Duodenal mucosa (tissue), 2 donors: Measurements from ENCODE around the gene TNFRSF6B.

Experiments
- H3K27ac ChIP-seq: one replicate; pipeline ENCODE4 v1.7.0; 2013; ENCODE audit warnings: low read depth, low read length
- H3K27me3 ChIP-seq, 2 donors: one replicate each; pipeline ENCODE4 v1.7.0; 2013; ENCODE audit warnings: low read length in 2 of 2, control low read depth in 1 of 2; ENCODE audit not compliant: insufficient read depth in 2 of 2, control insufficient read depth in 1 of 2
- H3K36me3 ChIP-seq, 2 donors: one replicate each; pipeline ENCODE4 v1.7.0; 2013; ENCODE audit warnings: low read length in 2 of 2, control low read depth in 1 of 2; ENCODE audit not compliant: insufficient read depth in 2 of 2, control insufficient read depth in 1 of 2
- H3K4me1 ChIP-seq, 2 donors: one replicate each; pipeline ENCODE4 v1.7.0; 2013; ENCODE audit warnings: low read length in 2 of 2, control low read depth in 1 of 2; ENCODE audit not compliant: insufficient read depth in 2 of 2, control insufficient read depth in 1 of 2
- H3K4me3 ChIP-seq, 2 donors: one replicate each; pipeline ENCODE4 v1.7.0; 2013; ENCODE audit warnings: low read length in 2 of 2, low read depth in 1 of 2
- H3K9ac ChIP-seq, 2 donors: one replicate each; pipeline ENCODE4 v1.7.0; 2013; ENCODE audit warnings: low read length in 2 of 2, low read depth in 1 of 2
- H3K9me3 ChIP-seq, 2 donors: one replicate each; pipeline ENCODE4 v1.7.0; 2013; ENCODE audit warnings: low read length in 2 of 2, control low read depth in 1 of 2; ENCODE audit not compliant: control insufficient read depth in 1 of 2

Gene TNFRSF6B

DNA sequence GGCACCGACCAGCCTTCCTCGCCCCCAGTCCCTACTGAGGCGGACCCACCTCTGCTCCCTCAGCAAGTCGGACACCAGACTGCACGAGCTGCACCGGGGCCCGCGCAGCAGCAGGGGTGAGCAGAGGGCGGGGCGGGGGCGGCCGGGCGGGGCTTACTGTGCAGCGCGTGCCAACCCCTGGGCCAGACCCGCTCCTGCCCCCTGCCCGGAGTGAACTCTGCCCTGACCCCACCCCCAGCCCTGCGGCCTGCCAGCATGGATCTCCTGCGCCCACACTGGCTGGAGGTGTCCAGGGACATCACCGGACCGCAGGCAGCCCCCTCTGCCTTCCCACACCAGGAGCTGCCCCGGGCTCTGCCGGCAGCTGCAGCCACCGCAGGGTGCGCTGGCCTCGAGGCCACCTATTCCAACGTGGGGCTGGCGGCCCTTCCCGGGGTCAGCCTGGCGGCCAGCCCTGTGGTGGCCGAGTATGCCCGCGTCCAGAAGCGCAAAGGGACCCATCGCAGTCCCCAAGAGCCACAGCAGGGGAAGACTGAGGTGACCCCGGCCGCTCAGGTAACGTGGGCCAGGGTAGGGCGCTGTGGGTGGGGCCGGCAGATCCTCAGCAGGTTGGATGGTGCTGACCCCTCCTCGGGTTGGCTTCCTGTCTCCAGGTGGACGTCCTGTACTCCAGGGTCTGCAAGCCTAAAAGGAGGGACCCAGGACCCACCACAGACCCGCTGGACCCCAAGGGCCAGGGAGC lies 41.7 kb downstream of the TNFRSF6B start:
- peak overlapping the region in 1 of 2 donors; percentile 12 for H3K9ac ChIP-seq
- H3K4me1 ChIP-seq: peaks cover 24 to 45% of the 10 kb centered on the region in 2 donors
- H3K27ac ChIP-seq: no peak overlapping the region
- H3K27me3 ChIP-seq: no peaks in the 10 kb centered on the region
- H3K9me3 ChIP-seq: no peaks in the 10 kb centered on the region
- H3K4me3 ChIP-seq: peak overlapping the region; percentile 47 to 59
- peaks cover 11 to 29% of the 10 kb centered on the region in 2 donors for H3K36me3 ChIP-seq

DNA sequence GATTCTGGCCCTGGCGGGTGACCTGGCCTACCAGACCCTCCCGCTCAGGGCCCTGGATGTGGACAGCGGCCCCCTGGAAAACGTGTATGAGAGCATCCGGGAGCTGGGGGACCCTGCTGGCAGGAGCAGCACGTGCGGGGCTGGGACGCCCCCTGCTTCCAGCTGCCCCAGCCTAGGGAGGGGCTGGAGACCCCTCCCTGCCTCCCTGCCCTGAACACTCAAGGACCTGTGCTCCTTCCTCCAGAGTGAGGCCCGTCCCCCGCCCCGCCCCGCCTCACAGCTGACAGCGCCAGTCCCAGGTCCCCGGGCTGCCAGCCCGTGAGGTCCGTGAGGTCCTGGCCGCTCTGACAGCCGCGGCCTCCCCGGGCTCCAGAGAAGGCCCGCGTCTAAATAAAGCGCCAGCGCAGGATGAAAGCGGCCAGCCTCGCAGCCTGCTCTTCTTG lies 42.3 kb downstream of the TNFRSF6B start:
- Histone ChIP-seq H3K27ac (peak overlapping the region; percentile 66), H3K36me3 (peaks cover 6 to 27% of the 10 kb centered on the region in 2 donors), H3K9me3 (no peaks in the 10 kb centered on the region), H3K4me1 (peaks cover 24 to 45% of the 10 kb centered on the region in 2 donors), H3K4me3 (peak overlapping the region; percentile 40 to 47), H3K9ac (no peak overlapping the region), H3K27me3 (no peaks in the 10 kb centered on the region)

DNA sequence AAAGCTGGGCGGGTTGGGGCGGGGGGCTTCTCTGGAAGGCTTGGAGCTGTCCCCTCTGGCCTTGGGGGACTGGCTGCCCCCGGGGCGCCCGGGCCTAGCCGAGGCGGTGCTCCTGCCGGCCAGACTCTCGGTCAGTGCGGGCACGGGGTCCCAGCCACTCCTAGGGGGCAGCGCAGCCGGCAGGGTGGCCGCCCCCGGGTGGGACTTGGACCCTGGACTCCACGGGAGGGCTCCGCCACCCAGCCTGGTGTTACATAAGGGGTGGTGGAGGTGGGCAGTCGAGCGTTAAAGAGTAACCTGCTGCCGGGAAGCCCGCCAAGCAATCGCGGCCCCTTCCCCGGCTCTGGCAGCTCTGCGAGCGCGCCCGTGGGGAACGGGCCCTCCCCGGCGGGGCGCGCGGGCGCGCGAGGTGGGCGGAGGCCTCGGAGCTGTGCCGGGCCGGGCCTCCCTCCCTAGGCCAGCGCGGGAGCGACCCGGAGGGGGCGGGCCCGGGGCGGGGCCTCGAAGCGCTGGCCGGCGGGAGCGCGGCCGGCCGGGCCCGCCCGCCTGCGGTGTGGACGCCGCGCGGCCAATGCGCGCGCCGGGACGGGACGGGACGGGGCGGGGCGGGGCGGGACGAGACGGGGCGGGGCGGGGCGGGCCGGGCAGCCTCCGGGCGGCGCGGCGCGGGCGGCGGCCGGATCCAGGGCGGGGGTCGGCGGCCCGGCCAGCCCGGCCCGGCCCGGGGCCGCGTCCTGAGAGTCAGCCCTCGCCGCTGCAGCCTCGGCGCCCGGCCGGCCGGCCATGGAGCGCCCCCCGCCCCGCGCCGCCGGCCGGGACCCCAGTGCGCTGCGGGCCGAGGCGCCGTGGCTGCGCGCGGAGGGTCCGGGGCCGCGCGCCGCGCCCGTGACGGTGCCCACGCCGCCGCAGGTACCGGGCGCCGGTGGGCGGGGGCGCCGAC lies 42.9 kb downstream of the TNFRSF6B start, which contains the start of gene SLC2A4RG:
Gene SLC2A4RG (plus strand): TSS at position 647 of the 940 bp plus-strand sequence. CDS start 137 bp downstream, at position 784.
- Histone ChIP-seq H3K27me3 (no peaks in the 10 kb centered on the region), H3K9me3 (no peaks in the 10 kb centered on the region), H3K4me3 (peak within 1 kb of the TSS; percentile 62 to 65), H3K36me3 (peaks cover 0 to 20% of the 10 kb centered on the region in 2 donors), H3K27ac (peak within 1 kb of the TSS; percentile 75), H3K4me1 (peaks cover 24 to 45% of the 10 kb centered on the region in 2 donors), H3K9ac (peak within 1 kb of the TSS; percentile 65 to 70)

DNA sequence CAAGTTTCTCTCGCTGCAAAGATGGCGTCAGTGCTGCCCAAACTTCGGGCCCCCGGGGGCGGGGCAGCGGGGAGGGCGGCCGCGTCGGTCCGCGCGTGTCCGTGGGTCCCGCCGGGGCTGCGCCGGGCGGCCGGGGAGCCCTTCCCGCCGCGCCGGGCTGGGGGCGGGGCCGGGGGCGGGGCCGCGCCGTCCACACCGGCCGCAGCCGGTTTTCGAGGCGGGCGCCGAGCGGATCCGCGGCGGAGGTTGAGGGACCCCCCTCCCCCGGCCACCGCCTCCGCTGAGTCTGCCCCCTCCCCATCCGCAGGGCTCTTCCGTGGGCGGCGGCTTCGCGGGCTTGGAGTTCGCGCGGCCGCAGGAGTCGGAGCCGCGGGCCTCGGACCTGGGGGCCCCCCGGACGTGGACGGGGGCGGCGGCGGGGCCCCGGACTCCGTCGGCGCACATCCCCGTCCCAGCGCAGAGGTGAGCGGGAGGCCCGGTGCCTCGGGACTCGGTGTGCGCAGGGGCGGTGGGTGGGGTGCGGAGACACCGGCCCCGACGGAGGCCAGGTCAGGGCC lies 43.7 kb downstream of the TNFRSF6B start:
- Histone ChIP-seq H3K27ac (peak overlapping the region; percentile 75), H3K9me3 (no peaks in the 10 kb centered on the region), H3K27me3 (no peaks in the 10 kb centered on the region), H3K4me1 (peaks cover 24 to 45% of the 10 kb centered on the region in 2 donors), H3K9ac (peak overlapping the region; percentile 65 to 70), H3K36me3 (peaks cover 0 to 13% of the 10 kb centered on the region in 2 donors), H3K4me3 (peak overlapping the region; percentile 62 to 65)

DNA sequence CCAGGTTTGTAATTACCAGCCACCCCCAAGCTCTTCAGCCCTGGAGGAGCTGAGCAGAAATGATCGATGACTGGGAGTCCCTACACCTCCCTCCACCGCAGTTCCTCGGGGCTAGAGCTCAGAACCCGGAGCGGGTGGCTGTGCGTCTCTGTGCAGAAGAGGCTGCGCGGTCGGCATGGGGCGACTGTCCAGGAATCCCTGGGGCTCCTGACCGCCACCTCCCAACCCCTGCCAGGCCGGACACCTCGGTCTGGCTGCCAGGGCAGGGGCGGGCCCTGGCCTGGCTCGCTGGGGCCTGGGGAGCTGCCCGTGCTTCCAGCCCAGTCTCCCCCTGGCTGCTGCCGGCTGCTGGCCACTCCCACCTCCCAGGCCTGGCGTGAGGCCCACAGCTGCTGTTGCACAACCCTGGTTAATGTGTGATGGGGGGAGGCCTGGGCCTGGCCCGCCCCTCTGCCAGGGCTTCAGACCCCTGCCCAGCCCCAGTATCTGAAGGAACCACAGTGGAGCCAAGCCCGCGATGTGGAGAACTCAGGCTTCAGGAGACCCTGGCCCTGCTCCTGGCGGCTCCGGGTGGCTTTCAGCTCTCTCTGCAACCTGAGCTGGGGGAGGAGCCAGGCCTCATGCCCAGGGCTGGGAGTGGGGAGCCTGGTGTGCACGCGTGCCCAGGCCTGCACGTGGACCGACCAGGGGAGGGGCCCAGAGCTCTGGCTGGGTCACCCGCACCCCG lies 44.3 kb downstream of the TNFRSF6B start:
- H3K9me3 ChIP-seq: no peaks in the 10 kb centered on the region
- peak overlapping the region; percentile 75 for H3K27ac ChIP-seq
- H3K4me1 ChIP-seq: peaks cover 21 to 40% of the 10 kb centered on the region in 2 donors
- H3K36me3 ChIP-seq: peaks cover 0 to 6% of the 10 kb centered on the region in 2 donors
- H3K9ac ChIP-seq: peak overlapping the region; percentile 65 to 70
- H3K27me3 ChIP-seq: no peaks in the 10 kb centered on the region
- peak overlapping the region; percentile 62 to 65 for H3K4me3 ChIP-seq

DNA sequence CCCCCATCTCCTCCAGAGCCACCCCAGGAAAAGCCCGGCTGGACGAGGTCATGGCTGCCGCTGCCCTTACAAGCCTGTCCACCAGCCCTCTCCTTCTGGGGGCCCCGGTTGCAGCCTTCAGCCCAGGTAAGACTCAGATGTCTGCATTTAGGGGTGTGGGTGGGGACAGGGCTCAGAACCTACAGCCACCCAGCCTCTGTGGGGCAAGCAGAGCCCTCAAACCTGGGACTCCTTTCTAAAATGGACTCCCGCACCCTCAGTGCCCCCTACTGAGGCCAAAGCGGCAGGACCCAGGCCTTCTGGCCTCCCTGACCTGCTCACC lies 44.9 kb downstream of the TNFRSF6B start:
- H3K4me3 ChIP-seq: peak overlapping the region in 1 of 2 donors; percentile 62
- no peaks in the 10 kb centered on the region for H3K27me3 ChIP-seq
- no peak overlapping the region for H3K27ac ChIP-seq
- H3K9me3 ChIP-seq: no peaks in the 10 kb centered on the region
- H3K36me3 ChIP-seq: peaks cover 0 to 4% of the 10 kb centered on the region in 2 donors
- peaks cover 16 to 35% of the 10 kb centered on the region in 2 donors for H3K4me1 ChIP-seq
- no peak overlapping the region for H3K9ac ChIP-seq

DNA sequence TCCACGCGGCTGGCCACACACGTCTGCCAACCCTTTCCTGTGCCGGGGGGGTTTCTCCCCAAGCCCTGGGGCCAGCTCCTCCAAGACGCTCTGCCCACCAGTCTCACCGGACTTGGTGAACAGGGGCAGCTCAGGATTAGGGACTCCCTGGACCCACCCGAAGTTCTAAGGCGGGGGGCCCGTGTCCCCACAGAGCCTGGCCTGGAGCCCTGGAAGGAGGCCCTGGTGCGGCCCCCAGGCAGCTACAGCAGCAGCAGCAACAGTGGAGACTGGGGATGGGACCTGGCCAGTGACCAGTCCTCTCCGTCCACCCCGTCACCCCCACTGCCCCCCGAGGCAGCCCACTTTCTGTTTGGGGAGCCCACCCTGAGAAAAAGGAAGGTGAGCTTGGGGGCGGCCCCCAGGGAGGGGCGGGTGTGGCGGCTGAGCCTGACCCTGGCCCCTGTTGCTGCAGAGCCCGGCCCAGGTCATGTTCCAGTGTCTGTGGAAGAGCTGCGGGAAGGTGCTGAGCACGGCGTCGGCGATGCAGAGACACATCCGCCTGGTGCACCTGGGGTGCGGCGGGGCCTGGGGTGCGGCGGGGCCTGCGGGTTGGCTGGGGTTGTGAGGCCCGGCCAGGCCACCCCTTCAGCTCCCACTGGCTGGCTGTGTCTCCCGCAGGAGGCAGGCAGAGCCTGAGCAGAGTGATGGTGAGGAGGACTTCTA lies 45.4 kb downstream of the TNFRSF6B start:
- no peak overlapping the region for H3K9ac ChIP-seq
- H3K27me3 ChIP-seq: no peaks in the 10 kb centered on the region
- peak overlapping the region in 1 of 2 donors; percentile 62 for H3K4me3 ChIP-seq
- H3K4me1 ChIP-seq: peaks cover 13 to 30% of the 10 kb centered on the region in 2 donors
- peaks cover 0 to 4% of the 10 kb centered on the region in 2 donors for H3K36me3 ChIP-seq
- no peak overlapping the region for H3K27ac ChIP-seq
- H3K9me3 ChIP-seq: no peaks in the 10 kb centered on the region

DNA sequence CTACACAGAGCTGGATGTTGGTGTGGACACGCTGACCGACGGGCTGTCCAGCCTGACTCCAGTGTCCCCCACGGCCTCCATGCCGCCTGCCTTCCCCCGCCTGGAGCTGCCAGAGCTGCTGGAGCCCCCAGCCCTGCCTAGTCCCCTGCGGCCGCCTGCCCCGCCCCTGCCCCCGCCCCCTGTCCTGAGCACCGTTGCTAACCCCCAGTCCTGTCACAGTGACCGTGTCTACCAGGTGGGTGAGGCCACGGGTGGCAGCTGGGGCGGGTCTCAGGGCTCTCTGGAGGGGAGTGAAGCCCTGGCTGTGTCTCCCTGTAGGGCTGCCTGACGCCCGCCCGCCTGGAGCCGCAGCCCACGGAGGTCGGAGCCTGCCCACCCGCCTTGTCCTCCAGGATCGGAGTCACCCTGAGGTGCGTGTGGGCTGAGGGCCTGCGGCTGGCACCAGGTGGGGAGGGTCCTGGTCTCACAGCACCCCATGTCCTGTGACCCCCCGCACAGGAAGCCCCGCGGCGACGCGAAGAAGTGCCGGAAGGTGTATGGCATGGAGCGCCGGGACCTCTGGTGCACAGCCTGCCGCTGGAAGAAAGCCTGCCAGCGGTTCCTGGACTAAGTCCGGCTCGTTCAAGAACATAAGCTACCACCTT lies 46.1 kb downstream of the TNFRSF6B start:
- Histone ChIP-seq H3K27ac (no peak overlapping the region), H3K36me3 (peaks cover 0 to 4% of the 10 kb centered on the region in 2 donors), H3K9ac (no peak overlapping the region), H3K4me1 (peaks cover 8 to 24% of the 10 kb centered on the region in 2 donors), H3K9me3 (no peaks in the 10 kb centered on the region), H3K27me3 (no peaks in the 10 kb centered on the region), H3K4me3 (no peak overlapping the region)
